Psoas muscle (tissue), 8 donors: ENCODE results near the gene CCL21. TPM values are rescaled to one million over a fixed set of nuclear protein-coding genes. Genes with fewer than 3 reads are reported as not detected.

Experiments
- ATAC-seq, 4 donors: fragments of 200-7000 bp; cut with Tn5 transposase; one replicate each; pipeline ENCODE4 v1.9.1; 2020; ENCODE audit warnings: moderate library complexity in 3 of 4, mild to moderate bottlenecking in 2 of 4
- DNase-seq, 2 donors: peaks; one replicate each; pipeline ENCODE4 v3.0.0-alpha.2; 2020
- H3K27ac ChIP-seq: fragments of 200-600 bp; one replicate; pipeline ENCODE4 v1.8.0; 2022
- H3K27me3 ChIP-seq, 3 donors: fragments of 200-600 bp in 1 of 3; one replicate each; pipeline versions ENCODE4 v1.6.1 to v1.8.0; 2013 to 2022; ENCODE audit warnings: low read length in 2 of 3, mild to moderate bottlenecking in 2 of 3, moderate library complexity in 1 of 3; ENCODE audit not compliant: insufficient read depth in 3 of 3
- H3K36me3 ChIP-seq, 2 donors: fragments of 200-600 bp in 1 of 2; one replicate each; pipeline versions ENCODE4 v1.6.1 to v1.8.0; 2013 to 2022; ENCODE audit warnings: low read depth in 1 of 2, mild to moderate bottlenecking in 1 of 2, moderate library complexity in 1 of 2; ENCODE audit not compliant: insufficient read depth in 1 of 2
- H3K4me1 ChIP-seq: fragments of 200-600 bp; one replicate; pipeline ENCODE4 v1.8.0; 2022
- H3K4me3 ChIP-seq: fragments of 200-600 bp; one replicate; pipeline ENCODE4 v1.8.0; 2022; ENCODE audit warnings: mild to moderate bottlenecking
- H3K9me3 ChIP-seq: fragments of 200-600 bp; one replicate; pipeline ENCODE4 v1.8.0; 2022
- whole genome bisulfite sequencing, 3 donors: extraction: QIAGEN DNeasy Blood & Tissue Kit; methylation state at CpG; one replicate each; pipeline versions ENCODE4 v1.1.6 to v1.1.7; 2013; 5-methylcytosine and 5-hydroxymethylcytosine counted together
- intact Hi-C, 2 donors: fragments of 100-400 bp; cut with DNase I; formaldehyde crosslinking; loops; one replicate each; pipeline versions ENCODE4 v1.11.0 to v1.14.2; 2022
- polyA plus RNA-seq, 3 donors: library from polyadenylated mRNA; stranded (reverse); fragments of 200-250 nt; gene quantifications; one replicate each; pipeline ENCODE4 v1.2.3, GENCODE V29; 2013
- total RNA-seq, 4 donors: library from RNA; stranded (reverse); fragmentation: NEBNext Ultra II Directional in 2 of 4; extraction: Animal tissue kit (Norgen Biotek cat#: 25700) in 2 of 4; gene quantifications; one replicate each; pipeline versions ENCODE4 v1.2.1 to v1.2.4, GENCODE V29; 2021 to 2023
- TF ChIP-seq, protein P1 (sequence below): fragments of 200-600 bp; IDR thresholded peaks from one replicate; pipeline ENCODE4 v1.8.0; 2022; ENCODE audit warnings: antibody characterized with exemption
- donor health status: healthy with polysubstance abuse.
- donor health status: DM: no; HTN: no; CAD: no; lungs with moderate emphysema.
- donor health status: Bipolar disorder and iron deficiency.
- donor health status: healthy.
- donor health status: DM: yes; HTN: yes; CAD: no.
- donor health status: DM: no; HTN: no; CAD: no.
- donor health status: DM: no; HTN: no; CAD: no.
- donor health status: DM: yes; HTN: yes; CAD: no.

The CCL21 gene
- total and polyA plus RNA-seq, 7 donors = 1.3 to 3.8 (median 2.9) TPM

DNA sequence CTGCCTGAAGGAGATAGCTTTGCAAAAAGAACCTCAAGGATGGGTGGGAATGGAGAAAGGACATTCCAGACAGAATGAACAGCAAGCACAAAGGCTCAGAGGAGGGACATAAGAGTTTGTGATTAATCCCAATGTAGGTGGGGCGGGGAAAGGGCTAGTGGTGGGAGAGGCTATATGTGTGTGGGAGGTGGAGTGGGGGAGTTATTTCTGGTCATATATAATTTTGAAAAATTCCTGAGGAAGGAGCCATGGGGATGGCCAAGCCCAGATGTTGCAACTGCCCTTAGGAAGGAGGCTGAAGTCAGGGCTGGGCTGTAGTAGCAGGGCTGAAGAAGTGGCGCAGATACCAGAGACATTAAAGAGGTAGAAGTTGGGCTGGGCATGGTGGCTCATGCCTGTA, 34.1 kb downstream of the CCL21 start:
- Histone ChIP-seq H3K36me3 (no peaks in the 10 kb centered on the region), H3K27me3 (no peaks in the 10 kb centered on the region), H3K4me3 (no peak overlapping the region), H3K9me3 (no peaks in the 10 kb centered on the region), H3K4me1 (peaks cover 7% of the 10 kb centered on the region), H3K27ac (no peak overlapping the region)
- intact Hi-C loops = no loop called here
- 96 to 100% (median 97%) methylated on average over 2 of the region's 2 CpGs for whole genome bisulfite sequencing, 3 donors
- DNase-seq (no peak), ATAC-seq (no peak)
- TF ChIP-seq, protein P1, sequence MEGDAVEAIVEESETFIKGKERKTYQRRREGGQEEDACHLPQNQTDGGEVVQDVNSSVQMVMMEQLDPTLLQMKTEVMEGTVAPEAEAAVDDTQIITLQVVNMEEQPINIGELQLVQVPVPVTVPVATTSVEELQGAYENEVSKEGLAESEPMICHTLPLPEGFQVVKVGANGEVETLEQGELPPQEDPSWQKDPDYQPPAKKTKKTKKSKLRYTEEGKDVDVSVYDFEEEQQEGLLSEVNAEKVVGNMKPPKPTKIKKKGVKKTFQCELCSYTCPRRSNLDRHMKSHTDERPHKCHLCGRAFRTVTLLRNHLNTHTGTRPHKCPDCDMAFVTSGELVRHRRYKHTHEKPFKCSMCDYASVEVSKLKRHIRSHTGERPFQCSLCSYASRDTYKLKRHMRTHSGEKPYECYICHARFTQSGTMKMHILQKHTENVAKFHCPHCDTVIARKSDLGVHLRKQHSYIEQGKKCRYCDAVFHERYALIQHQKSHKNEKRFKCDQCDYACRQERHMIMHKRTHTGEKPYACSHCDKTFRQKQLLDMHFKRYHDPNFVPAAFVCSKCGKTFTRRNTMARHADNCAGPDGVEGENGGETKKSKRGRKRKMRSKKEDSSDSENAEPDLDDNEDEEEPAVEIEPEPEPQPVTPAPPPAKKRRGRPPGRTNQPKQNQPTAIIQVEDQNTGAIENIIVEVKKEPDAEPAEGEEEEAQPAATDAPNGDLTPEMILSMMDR = no peak

DNA sequence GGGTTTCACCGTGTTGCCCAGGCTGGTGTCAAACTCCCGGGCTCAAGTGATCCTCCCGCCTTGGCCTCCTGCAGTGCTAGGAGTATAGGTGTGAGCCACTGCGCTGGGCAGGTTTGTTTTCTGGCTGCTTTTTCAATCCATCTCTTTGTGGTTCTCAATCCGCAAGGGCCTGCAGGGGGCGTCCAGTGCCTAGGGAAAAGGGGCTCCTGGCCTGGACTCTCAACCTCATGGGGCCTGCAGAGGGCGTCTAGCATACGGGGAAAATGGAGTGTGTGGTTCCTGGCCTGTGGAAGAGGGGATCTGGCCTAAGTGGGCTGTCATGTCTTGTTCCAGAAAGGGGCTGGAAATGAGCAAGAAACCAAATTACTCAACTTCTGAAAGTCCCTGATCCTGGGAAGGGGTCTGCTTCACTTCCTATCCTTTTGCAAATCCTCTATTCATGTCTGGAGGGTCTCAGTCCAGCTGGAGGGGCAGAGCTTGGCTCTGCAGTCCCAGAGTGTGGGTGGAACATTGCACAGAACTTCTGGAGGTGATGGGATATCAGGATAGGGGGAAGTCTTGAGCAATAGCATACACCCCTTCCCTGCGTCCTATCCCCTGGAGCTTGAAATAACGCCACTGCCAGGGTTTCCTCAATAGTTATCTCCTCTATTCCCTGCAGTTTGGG, 34.8 kb downstream of the CCL21 start:
- peak; percentile 50 to 66 for DNase-seq
- 51 to 52% (median 52%) methylated on average over 10 of the region's 10 CpGs for WGBS, 3 donors
- peaks cover 7% of the 10 kb centered on the region for H3K4me1 ChIP-seq
- TF ChIP-seq, protein P1 = peak; percentile 40
- no peaks in the 10 kb centered on the region for H3K36me3 ChIP-seq
- ATAC-seq = peak in 3 of 4 donors; percentile 47 to 66 (median 55)
- H3K27me3 ChIP-seq = no peaks in the 10 kb centered on the region
- intact Hi-C loops = no loop called here
- H3K27ac ChIP-seq = no peak overlapping the region
- H3K9me3 ChIP-seq = no peaks in the 10 kb centered on the region
- H3K4me3 ChIP-seq = no peak overlapping the region

- ATAC-seq (peak in 2 of 4 donors; percentile 45 to 46), DNase-seq (no peak)
- Histone ChIP-seq H3K9me3 (no peaks in the 10 kb centered on the region), H3K27me3 (no peaks in the 10 kb centered on the region), H3K27ac (no peak overlapping the region), H3K4me1 (peaks cover 7% of the 10 kb centered on the region), H3K4me3 (no peak overlapping the region), H3K36me3 (no peaks in the 10 kb centered on the region)
- WGBS, 3 donors = 72 to 80% (median 78%) methylated on average over 3 of the region's 3 CpGs
- intact Hi-C loops = no loop called here
- TF ChIP-seq, protein P1 = no peak
These were observed 35.5 kb downstream of the CCL21 start for GRCh38 chr9:34674440-34674839.

DNA sequence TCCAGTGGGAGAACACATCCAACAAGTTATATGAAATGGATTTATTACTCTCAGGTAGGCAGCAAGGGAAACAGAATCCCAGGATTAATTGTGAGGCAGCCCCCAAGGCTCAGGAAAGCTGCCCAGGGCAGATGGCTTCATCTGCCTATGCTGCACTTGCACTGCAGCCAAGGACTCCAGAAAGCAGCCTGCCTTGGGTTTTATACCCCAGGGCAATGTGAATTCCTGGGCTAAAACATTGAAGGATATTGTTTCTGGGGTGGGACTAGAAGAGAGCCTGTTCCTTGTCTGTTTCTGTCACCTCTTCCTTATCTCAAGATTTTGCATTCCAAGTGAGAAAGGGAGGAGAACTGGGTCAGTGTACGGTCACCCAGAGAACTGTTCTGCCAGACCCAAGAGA, 38.6 kb downstream of the CCL21 start:
- 93 to 100% (median 96%) methylated on average over 1 of the region's 1 CpG for WGBS, 3 donors
- DNase-seq (no peak), ATAC-seq (no peak)
- Histone ChIP-seq H3K27me3 (no peaks in the 10 kb centered on the region), H3K36me3 (peaks cover 0 to 10% of the 10 kb centered on the region in 2 donors), H3K4me1 (peaks cover 7% of the 10 kb centered on the region), H3K4me3 (no peak overlapping the region), H3K9me3 (no peaks in the 10 kb centered on the region), H3K27ac (no peak overlapping the region)
- intact Hi-C loops = no loop called here
- TF ChIP-seq, protein P1 = no peak
